ENCODE measurements around the gene C17orf67.

Gene C17orf67

GRCh38 chr17:56823848-56824247, 9.9 kb downstream of the C17orf67 start:
- Mint-ChIP-seq H3K27ac (no peak overlapping the region), H3K9me3 (no peaks in the 10 kb centered on the region), H3K27me3 (ENCODE audit: low read depth) (no peaks in the 10 kb centered on the region), H3K4me1 (ENCODE audit: low read depth) (peaks cover 5% of the 10 kb centered on the region), H3K4me3 (no peak overlapping the region), H3K36me3 (ENCODE audit: low read depth) (peaks cover 3% of the 10 kb centered on the region)

- Mint-ChIP-seq H3K27me3 (ENCODE audit: low read depth) (no peaks in the 10 kb centered on the region), H3K9me3 (no peaks in the 10 kb centered on the region), H3K27ac (no peak overlapping the region), H3K36me3 (ENCODE audit: low read depth) (peaks cover 3% of the 10 kb centered on the region), H3K4me3 (no peak overlapping the region), H3K4me1 (ENCODE audit: low read depth) (peaks cover 5% of the 10 kb centered on the region)
These were observed 11.0 kb downstream of the C17orf67 start for GRCh38 chr17:56822725-56823124.

DNA sequence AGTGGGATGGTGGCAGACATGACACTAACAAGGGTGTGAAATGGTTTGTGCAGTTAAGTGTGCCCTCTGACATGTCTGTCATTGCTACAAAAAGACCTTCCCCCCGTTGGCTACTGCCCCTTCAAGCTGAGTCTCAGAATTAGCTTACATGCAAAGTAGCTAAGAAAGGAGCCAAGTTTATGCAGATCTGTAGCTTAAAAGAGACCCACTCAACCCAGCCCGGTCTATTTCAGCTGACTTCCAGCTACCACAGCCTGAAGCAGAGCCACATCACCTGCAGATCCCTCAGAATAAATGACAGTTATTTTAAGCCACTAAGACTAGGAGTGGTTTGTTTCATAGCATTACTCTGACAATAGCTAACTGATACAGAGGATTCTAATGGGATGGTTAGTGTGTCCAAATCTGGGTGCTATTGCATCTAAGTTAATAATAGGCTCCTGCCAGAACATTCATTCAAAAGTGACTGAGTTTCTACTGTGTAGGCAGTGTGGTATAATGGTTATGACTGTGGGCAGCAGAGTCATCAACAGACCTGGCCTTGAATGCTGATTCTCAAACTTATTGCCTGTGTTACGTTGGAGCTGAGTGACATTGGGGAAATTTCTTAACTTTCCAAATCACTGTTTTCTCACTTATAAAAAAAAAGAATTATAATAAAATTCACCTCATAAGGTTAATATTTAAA, 11.7 kb downstream of the C17orf67 start:
- Mint-ChIP-seq H3K27ac (no peak overlapping the region), H3K4me3 (no peak overlapping the region), H3K4me1 (ENCODE audit: low read depth) (peaks cover 5% of the 10 kb centered on the region), H3K27me3 (ENCODE audit: low read depth) (no peaks in the 10 kb centered on the region), H3K9me3 (no peaks in the 10 kb centered on the region), H3K36me3 (ENCODE audit: low read depth) (peaks cover 3% of the 10 kb centered on the region)

DNA sequence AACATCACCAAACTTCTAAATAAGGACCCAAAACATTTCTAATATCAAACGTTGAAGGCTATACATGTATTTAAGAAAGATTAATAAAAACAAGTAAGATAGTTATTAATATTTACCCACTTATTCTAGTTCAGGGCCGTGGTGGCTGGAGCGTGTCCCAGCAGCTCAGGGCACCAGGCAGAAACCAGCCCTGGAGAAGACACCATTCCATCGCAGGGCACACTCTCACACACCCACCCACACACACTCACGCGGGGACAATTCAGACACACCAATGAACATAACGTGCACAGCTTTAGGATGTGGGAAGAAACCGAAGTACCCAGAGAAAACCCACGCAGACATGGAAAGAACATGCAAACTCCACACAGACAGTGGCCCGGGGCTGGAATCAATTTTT, 13.5 kb downstream of the C17orf67 start:
- H3K9me3 Mint-ChIP-seq, result no peaks in the 10 kb centered on the region
- H3K27me3 Mint-ChIP-seq (ENCODE audit: low read depth), result no peaks in the 10 kb centered on the region

DNA sequence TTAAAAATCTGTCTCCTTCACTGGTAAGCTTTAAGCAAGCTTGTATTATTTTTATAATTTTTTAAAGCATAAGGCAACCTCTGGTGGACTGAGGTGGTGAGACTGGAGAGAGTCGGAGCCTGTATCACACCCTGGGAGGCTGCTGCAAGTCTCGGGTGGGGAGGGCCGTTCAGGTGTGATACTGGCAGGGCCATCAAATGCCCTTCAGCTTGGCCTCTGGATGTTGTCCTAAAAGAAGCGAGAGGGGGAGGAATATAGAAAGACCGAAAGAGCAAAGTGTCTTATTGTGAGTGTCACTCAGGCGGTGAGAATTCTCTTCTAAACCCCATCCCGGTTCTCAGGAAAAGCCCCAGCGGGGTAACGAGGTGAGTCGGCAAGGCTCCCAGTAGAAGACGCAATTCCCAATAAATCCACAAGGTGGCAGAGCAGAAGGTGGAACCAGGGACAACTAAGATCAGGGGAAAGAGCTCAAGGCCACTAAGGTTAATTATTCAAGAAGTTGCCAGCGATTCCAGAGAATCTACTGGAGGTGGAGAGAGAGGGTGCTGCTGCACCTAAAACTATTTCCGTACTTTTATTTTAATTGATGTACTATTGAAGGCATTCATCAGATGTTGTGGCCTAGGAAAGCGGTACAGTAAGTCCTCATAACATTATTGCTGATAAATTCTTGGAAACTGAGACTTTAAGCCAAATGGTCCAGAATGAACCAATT, 14.1 kb downstream of the C17orf67 start:
- Mint-ChIP-seq H3K27ac (no peak overlapping the region), H3K27me3 (ENCODE audit: low read depth) (no peaks in the 10 kb centered on the region), H3K36me3 (ENCODE audit: low read depth) (peaks cover 2% of the 10 kb centered on the region), H3K4me1 (ENCODE audit: low read depth) (peaks cover 5% of the 10 kb centered on the region), H3K4me3 (no peak overlapping the region), H3K9me3 (no peaks in the 10 kb centered on the region)

More for the DNA sequence above, 13.5 kb downstream of the C17orf67 start:
- peaks cover 5% of the 10 kb centered on the region for H3K4me1 Mint-ChIP-seq (ENCODE audit: low read depth)
- peaks cover 3% of the 10 kb centered on the region for H3K36me3 Mint-ChIP-seq (ENCODE audit: low read depth)
- H3K27ac Mint-ChIP-seq, result no peak overlapping the region
- no peak overlapping the region for H3K4me3 Mint-ChIP-seq

DNA sequence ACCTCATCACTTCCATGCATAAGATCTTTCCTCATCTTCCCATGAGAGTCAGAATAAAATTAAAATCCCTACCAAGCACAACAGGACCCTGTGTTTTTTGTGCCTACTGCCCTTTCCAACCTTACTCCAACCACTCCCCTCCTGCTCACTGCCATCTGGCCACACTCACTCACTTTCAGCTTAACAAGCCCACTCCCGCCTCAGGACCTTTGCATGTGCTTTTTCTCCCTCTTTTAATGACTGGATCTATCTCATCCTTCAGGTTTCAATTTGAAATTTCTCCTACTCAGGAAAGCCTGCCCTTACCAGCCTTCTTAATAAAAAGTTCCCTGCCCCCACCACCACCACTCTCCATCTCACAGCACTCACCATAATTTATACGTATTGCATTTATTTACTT, 14.7 kb downstream of the C17orf67 start:
- Mint-ChIP-seq H3K27me3 (ENCODE audit: low read depth) (no peaks in the 10 kb centered on the region), H3K4me1 (ENCODE audit: low read depth) (peaks cover 5% of the 10 kb centered on the region), H3K9me3 (no peaks in the 10 kb centered on the region), H3K4me3 (no peak overlapping the region), H3K27ac (no peak overlapping the region), H3K36me3 (ENCODE audit: low read depth) (no peaks in the 10 kb centered on the region)

- Mint-ChIP-seq H3K9me3 (no peaks in the 10 kb centered on the region), H3K4me1 (ENCODE audit: low read depth) (peaks cover 5% of the 10 kb centered on the region), H3K4me3 (no peak overlapping the region), H3K36me3 (ENCODE audit: low read depth) (no peaks in the 10 kb centered on the region), H3K27me3 (ENCODE audit: low read depth) (peaks cover 8% of the 10 kb centered on the region), H3K27ac (no peak overlapping the region)
These were observed 16.7 kb downstream of the C17orf67 start for GRCh38 chr17:56817066-56817465.

- Mint-ChIP-seq H3K4me3 (no peak overlapping the region), H3K27ac (no peak overlapping the region), H3K9me3 (no peaks in the 10 kb centered on the region), H3K27me3 (ENCODE audit: low read depth) (peaks cover 8% of the 10 kb centered on the region), H3K4me1 (ENCODE audit: low read depth) (peaks cover 5% of the 10 kb centered on the region), H3K36me3 (ENCODE audit: low read depth) (no peaks in the 10 kb centered on the region)
These were observed 18.0 kb downstream of the C17orf67 start for GRCh38 chr17:56815711-56816110.

DNA sequence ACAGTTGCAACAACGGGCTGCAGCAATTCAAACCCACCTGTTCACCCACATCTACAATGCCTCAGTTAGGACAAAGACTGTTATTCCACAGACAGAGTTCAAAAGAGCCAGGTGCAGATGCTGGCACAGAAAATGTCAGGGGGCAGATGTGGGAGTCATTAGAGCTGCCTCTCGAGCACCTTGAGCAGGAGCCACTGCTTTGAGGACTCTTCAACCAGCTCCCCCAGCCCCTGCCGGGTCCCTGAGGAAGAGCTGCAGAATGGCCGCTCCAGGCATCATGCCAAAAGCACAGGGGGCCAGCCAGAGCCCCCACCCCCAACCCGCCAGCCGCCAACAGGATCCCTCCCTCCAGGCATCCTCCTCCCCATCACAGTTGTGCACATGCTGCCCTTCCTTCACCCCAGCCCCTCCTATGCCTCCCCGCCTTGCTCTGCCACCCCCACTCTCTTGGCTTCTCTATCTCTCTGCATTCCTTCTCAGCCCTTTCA, 20.8 kb downstream of the C17orf67 start:
- H3K27ac Mint-ChIP-seq, result no peak overlapping the region
- H3K27me3 Mint-ChIP-seq (ENCODE audit: low read depth), result peaks cover 8% of the 10 kb centered on the region
- H3K4me3 Mint-ChIP-seq, result no peak overlapping the region
- H3K4me1 Mint-ChIP-seq (ENCODE audit: low read depth), result no peaks in the 10 kb centered on the region
- no peaks in the 10 kb centered on the region for H3K36me3 Mint-ChIP-seq (ENCODE audit: low read depth)
- H3K9me3 Mint-ChIP-seq, result no peaks in the 10 kb centered on the region

DNA sequence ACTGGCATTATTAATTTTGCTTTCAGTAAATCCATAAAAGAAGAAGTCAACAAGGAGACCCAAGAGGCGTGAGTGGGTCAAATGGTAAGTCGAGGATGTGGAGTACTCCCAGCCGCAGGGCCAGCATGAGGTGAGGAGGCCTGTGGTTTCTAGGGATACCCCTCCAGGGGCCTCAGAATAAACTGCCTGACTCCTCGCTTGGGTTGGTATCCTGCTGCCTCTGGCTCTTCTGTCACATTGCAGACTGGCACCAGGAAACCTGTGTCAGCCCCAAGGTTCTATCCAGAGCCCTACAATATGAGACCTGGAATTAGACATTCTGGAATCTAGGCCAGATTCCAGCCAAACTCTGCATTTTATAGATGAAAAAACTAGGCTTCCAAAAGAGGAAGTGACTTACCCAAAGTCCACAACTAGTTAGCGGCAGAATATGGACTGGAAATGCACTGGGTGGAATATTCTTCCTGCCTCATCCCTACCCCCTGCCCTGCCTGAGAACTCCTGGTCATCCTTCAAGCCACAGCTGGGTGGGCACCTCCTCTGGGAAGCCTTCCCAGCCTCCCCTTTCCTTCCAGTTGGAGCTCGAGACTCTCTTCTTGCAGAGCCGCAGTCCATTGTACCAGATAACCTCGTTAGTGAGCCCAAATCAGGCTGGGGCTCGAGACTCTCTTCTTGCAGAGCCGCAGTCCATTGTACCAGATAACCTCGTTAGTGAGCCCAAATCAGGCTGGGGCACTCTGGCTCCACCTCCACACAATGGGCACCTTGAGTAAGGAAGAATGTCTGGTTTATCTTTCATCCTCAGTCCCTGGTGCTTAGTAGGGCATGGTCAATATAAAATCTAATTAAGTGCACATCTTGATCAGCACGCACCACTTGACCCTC, 22.6 kb downstream of the C17orf67 start:
- Mint-ChIP-seq H3K4me3 (no peak overlapping the region), H3K4me1 (ENCODE audit: low read depth) (peaks cover 6% of the 10 kb centered on the region), H3K9me3 (no peaks in the 10 kb centered on the region), H3K27ac (no peak overlapping the region), H3K36me3 (ENCODE audit: low read depth) (no peaks in the 10 kb centered on the region), H3K27me3 (ENCODE audit: low read depth) (peaks cover 8% of the 10 kb centered on the region)

- H3K27me3 Mint-ChIP-seq (ENCODE audit: low read depth), result peaks cover 8% of the 10 kb centered on the region
- peaks cover 6% of the 10 kb centered on the region for H3K4me1 Mint-ChIP-seq (ENCODE audit: low read depth)
- H3K9me3 Mint-ChIP-seq, result no peaks in the 10 kb centered on the region
- no peak overlapping the region for H3K4me3 Mint-ChIP-seq
- no peak overlapping the region for H3K27ac Mint-ChIP-seq
- no peaks in the 10 kb centered on the region for H3K36me3 Mint-ChIP-seq (ENCODE audit: low read depth)
These were observed 23.4 kb downstream of the C17orf67 start for GRCh38 chr17:56810343-56810742.

GRCh38 chr17:56809820-56810179, 23.9 kb downstream of the C17orf67 start:
- no peaks in the 10 kb centered on the region for H3K36me3 Mint-ChIP-seq (ENCODE audit: low read depth)
- H3K9me3 Mint-ChIP-seq, result no peaks in the 10 kb centered on the region
- peaks cover 6% of the 10 kb centered on the region for H3K4me1 Mint-ChIP-seq (ENCODE audit: low read depth)
- H3K4me3 Mint-ChIP-seq, result no peak overlapping the region
- peaks cover 8% of the 10 kb centered on the region for H3K27me3 Mint-ChIP-seq (ENCODE audit: low read depth)
- no peak overlapping the region for H3K27ac Mint-ChIP-seq

- Mint-ChIP-seq H3K27ac (no peak overlapping the region), H3K27me3 (ENCODE audit: low read depth) (peaks cover 8% of the 10 kb centered on the region), H3K9me3 (no peaks in the 10 kb centered on the region), H3K4me3 (no peak overlapping the region), H3K4me1 (ENCODE audit: low read depth) (peaks cover 6% of the 10 kb centered on the region), H3K36me3 (ENCODE audit: low read depth) (no peaks in the 10 kb centered on the region)
These were observed 24.5 kb downstream of the C17orf67 start for GRCh38 chr17:56809106-56809819.

DNA sequence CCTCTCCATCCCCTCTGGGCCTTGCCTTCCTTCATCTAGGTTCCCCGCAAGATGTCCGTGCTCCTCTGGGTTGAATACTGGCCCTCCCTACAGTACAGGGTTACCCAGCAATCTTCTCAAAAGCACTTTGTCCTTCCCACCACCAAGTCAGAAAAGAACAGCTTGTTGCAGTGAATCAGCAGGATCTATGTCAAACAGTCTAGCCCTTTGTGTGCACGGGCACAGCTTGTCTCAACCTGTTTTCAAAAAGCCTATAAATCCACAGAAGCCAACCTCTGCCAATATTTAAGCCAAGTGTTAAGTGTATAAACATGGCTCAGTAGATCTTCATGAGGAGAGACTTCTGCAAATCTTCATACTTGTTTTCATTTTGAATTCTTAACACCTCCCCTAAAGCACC, 25.2 kb downstream of the C17orf67 start:
- Mint-ChIP-seq H3K9me3 (no peaks in the 10 kb centered on the region), H3K4me1 (ENCODE audit: low read depth) (peaks cover 6% of the 10 kb centered on the region), H3K27me3 (ENCODE audit: low read depth) (peaks cover 8% of the 10 kb centered on the region), H3K4me3 (no peak overlapping the region), H3K27ac (no peak overlapping the region), H3K36me3 (ENCODE audit: low read depth) (no peaks in the 10 kb centered on the region)

Measured in T-helper 1 cell treated with Interleukin-12 subunit alpha and Interleukin-12 subunit beta and Interleukin-4 antibody, amounts not matched to agents 30 μg/mL and 1 μg/mL, for 36 hours (primary cell).